CD4-positive, alpha-beta T cell (primary cell): ENCODE data around the gene RPS18. TPM values are rescaled to one million over a fixed set of nuclear protein-coding genes. Genes with fewer than 3 reads are reported as not detected.

ENCODE experiments used
- ATAC-seq: fragments of 200-7000 bp; cut with Tn5 transposase; one replicate; pipeline ENCODE4 v1.10.0; 2022; ENCODE audit warnings: mild to moderate bottlenecking; ENCODE audit not compliant: poor library complexity
- CTCF ChIA-PET: fragments of 350-600 bp; sonication (Branson Sonifier 250); formaldehyde crosslinking; loops from one replicate; lab custom pipeline; 2021; ENCODE audit warnings: antibody characterized with exemption, inconsistent platforms; lab: Charles Lee
- POLR2A ChIA-PET: fragments of 350-600 bp; sonication (Branson Sonifier 250); formaldehyde crosslinking; loops from one replicate; lab custom pipeline; 2021; ENCODE audit warnings: antibody characterized with exemption, inconsistent platforms; lab: Charles Lee
- DNase-seq, 14 experiments: peaks; one replicate each; pipeline ENCODE4 v3.0.0-alpha.2; 2013 to 2020; ENCODE audit warnings: mixed read lengths in 2 of 14
- H3K27ac ChIP-seq, 2 donors: one replicate each; pipeline versions ENCODE4 v1.5.1 to v1.7.0; 2013; ENCODE audit warnings: low read length in 2 of 2, low read depth in 1 of 2, mild to moderate bottlenecking in 1 of 2
- H3K27me3 ChIP-seq, 2 experiments: 1 replicate in 1 of 2; 2 replicates in 1 of 2; pipeline versions ENCODE4 v1.6.1 to v1.7.0; 2013; ENCODE audit warnings: low read length in 2 of 2, control low read depth in 1 of 2, mild to moderate bottlenecking in 1 of 2, moderate library complexity in 1 of 2; ENCODE audit not compliant: insufficient read depth in 2 of 2, control insufficient read depth in 1 of 2
- H3K36me3 ChIP-seq: one replicate; pipeline ENCODE4 v1.6.1; 2013; ENCODE audit warnings: low read length, control low read depth; ENCODE audit not compliant: insufficient read depth
- H3K4me1 ChIP-seq: one replicate; pipeline ENCODE4 v1.6.1; 2013; ENCODE audit warnings: low read length, control low read depth; ENCODE audit not compliant: insufficient read depth
- H3K4me3 ChIP-seq: one replicate; pipeline ENCODE4 v1.5.1; 2013; ENCODE audit warnings: mild to moderate bottlenecking, low read length, moderate library complexity
- H3K9me3 ChIP-seq, 2 experiments: 1 replicate in 1 of 2; 2 replicates in 1 of 2; pipeline versions ENCODE4 v1.6.1 to v1.7.0; 2013; ENCODE audit warnings: low read length in 2 of 2, mild to moderate bottlenecking in 2 of 2, control low read depth in 1 of 2, moderate library complexity in 1 of 2; ENCODE audit not compliant: control insufficient read depth in 1 of 2, insufficient read depth in 1 of 2
- H3K27ac Mint-ChIP-seq: one replicate; pipeline ENCODE4 v1.8.0; 2020; ENCODE audit warnings: mixed read lengths
- H3K27me3 Mint-ChIP-seq: one replicate; pipeline ENCODE4 v1.8.0; 2021; ENCODE audit warnings: mixed read lengths
- H3K36me3 Mint-ChIP-seq: one replicate; pipeline ENCODE4 v1.8.0; 2021; ENCODE audit warnings: low read depth, mixed read lengths
- H3K4me1 Mint-ChIP-seq: one replicate; pipeline ENCODE4 v1.8.0; 2021; ENCODE audit warnings: low read depth, mixed read lengths
- H3K4me3 Mint-ChIP-seq: one replicate; pipeline ENCODE4 v1.8.0; 2020; ENCODE audit warnings: mild to moderate bottlenecking, mixed read lengths
- H3K9me3 Mint-ChIP-seq: one replicate; pipeline ENCODE4 v1.8.0; 2020; ENCODE audit warnings: mixed read lengths
- intact Hi-C, 2 experiments: fragments of 100-400 bp; cut with DNase I in 1 of 2; cut with micrococcal nuclease in 1 of 2; formaldehyde crosslinking; loops; one replicate each; pipeline versions ENCODE4 v1.15.1 to v1.9.0; 2023 to 2025; cut with DNase I, micrococcal nuclease
- total RNA-seq, 174 experiments: library from RNA in 2 of 174; stranded (reverse) in 2 of 174; gene quantifications; one replicate each; pipeline ENCODE4 v1.2.3 and lab custom pipeline; 2021 to 2026
- TF ChIP-seq, protein P1 (sequence below): fragments of 200-600 bp; IDR thresholded peaks from one replicate; pipeline ENCODE4 v1.8.0; 2022; ENCODE audit warnings: antibody characterized with exemption, mild to moderate bottlenecking

RPS18 gene
- total RNA-seq, 2 experiments from 2014 or later: 5,159 to 5,309 TPM

DNA sequence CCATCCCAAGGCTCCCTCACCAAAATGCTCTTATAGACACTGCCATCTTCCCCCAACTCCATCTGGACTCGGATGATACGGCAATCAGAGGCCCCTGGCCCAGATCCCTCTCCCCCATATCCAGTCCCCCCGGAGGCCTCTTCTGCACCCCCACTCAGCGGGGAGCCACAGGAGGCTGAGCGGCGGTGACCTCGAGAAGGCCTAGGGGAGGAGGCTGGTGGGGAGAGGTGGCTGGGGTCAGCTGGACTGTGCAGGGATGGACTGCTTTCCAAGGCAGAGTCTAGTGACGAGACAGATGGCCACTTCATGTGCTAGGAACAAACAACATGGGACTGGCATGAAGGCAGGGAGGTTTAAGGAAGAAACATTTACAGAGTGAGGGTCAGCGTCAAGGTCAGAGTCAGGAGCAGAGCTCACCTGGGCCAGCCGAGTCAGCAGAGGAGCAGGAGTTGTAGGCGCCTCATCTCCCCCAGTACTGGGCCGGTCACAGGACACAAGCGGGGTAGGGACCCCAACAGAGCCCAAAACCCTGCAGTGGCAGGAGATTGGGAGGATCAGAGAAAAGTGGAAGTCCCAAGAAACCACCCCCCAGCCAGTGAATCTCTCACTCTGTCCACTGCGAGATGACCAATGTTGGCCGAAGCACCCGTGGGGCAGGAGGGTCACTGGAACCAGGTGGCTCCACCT is 21.3 kb downstream of the RPS18 start:
- peak overlapping the region; percentile 43 for H3K4me3 Mint-ChIP-seq
- peak overlapping the region; percentile 46 for H3K27ac Mint-ChIP-seq
- H3K27ac ChIP-seq: no peak overlapping the region
- no peak for ATAC-seq
- peaks cover 66% of the 10 kb centered on the region for H3K36me3 ChIP-seq
- H3K9me3 Mint-ChIP-seq: no peaks in the 10 kb centered on the region
- intact Hi-C loops: loop anchor here in 1 of 2 experiments (10.0 kb wide), 1 partner anchor 1428 kb away; the partner anchor contains the start of gene NEU1
- no peaks in the 10 kb centered on the region for H3K27me3 ChIP-seq
- H3K27me3 Mint-ChIP-seq: no peaks in the 10 kb centered on the region
- TF ChIP-seq, protein P1, sequence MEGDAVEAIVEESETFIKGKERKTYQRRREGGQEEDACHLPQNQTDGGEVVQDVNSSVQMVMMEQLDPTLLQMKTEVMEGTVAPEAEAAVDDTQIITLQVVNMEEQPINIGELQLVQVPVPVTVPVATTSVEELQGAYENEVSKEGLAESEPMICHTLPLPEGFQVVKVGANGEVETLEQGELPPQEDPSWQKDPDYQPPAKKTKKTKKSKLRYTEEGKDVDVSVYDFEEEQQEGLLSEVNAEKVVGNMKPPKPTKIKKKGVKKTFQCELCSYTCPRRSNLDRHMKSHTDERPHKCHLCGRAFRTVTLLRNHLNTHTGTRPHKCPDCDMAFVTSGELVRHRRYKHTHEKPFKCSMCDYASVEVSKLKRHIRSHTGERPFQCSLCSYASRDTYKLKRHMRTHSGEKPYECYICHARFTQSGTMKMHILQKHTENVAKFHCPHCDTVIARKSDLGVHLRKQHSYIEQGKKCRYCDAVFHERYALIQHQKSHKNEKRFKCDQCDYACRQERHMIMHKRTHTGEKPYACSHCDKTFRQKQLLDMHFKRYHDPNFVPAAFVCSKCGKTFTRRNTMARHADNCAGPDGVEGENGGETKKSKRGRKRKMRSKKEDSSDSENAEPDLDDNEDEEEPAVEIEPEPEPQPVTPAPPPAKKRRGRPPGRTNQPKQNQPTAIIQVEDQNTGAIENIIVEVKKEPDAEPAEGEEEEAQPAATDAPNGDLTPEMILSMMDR: no peak
- no peak overlapping the region for H3K4me3 ChIP-seq
- peaks cover 77% of the 10 kb centered on the region for H3K36me3 Mint-ChIP-seq
- H3K4me1 ChIP-seq: peaks cover 44% of the 10 kb centered on the region
- ChIA-PET POLR2A (interaction anchor here (1.5 kb wide), 1 partner anchor 22 kb away, joined by 5 read pairs; the partner anchor contains the start of genes RPS18 and VPS52), CTCF (no interaction called here)
- no peak for DNase-seq
- peaks cover 38% of the 10 kb centered on the region for H3K4me1 Mint-ChIP-seq
- no peaks in the 10 kb centered on the region for H3K9me3 ChIP-seq

- TF ChIP-seq, protein P1: no peak
- Histone ChIP-seq H3K36me3 (peaks cover 66% of the 10 kb centered on the region), H3K27me3 (no peaks in the 10 kb centered on the region), H3K4me1 (peaks cover 41% of the 10 kb centered on the region), H3K4me3 (no peak overlapping the region), H3K27ac (no peak overlapping the region), H3K9me3 (no peaks in the 10 kb centered on the region)
- peaks cover 75% of the 10 kb centered on the region for H3K36me3 Mint-ChIP-seq
- peak overlapping the region; percentile 44 for H3K27ac Mint-ChIP-seq
- no peak for DNase-seq
- H3K4me1 Mint-ChIP-seq: peaks cover 32% of the 10 kb centered on the region
- ChIA-PET CTCF (no interaction called here), POLR2A (no interaction called here)
- intact Hi-C loops: loop anchor here in 1 of 2 experiments (10.0 kb wide), 1 partner anchor 1429 kb away; the partner anchor contains the start of gene NEU1
- no peaks in the 10 kb centered on the region for H3K27me3 Mint-ChIP-seq
- peak overlapping the region; percentile 45 for H3K4me3 Mint-ChIP-seq
- no peak for ATAC-seq
- H3K9me3 Mint-ChIP-seq: no peaks in the 10 kb centered on the region
Measured at GRCh38 chr6:33294086-33294823, 22.4 kb downstream of the RPS18 start.

- no peak for DNase-seq
- no peak for ATAC-seq
- H3K4me1 Mint-ChIP-seq: peaks cover 27% of the 10 kb centered on the region
- no peaks in the 10 kb centered on the region for H3K9me3 Mint-ChIP-seq
- Histone ChIP-seq H3K4me1 (peaks cover 38% of the 10 kb centered on the region), H3K36me3 (peaks cover 64% of the 10 kb centered on the region), H3K4me3 (no peak overlapping the region), H3K27ac (no peak overlapping the region), H3K27me3 (no peaks in the 10 kb centered on the region), H3K9me3 (no peaks in the 10 kb centered on the region)
- intact Hi-C loops: loop anchor here in 1 of 2 experiments (10.0 kb wide), 1 partner anchor 1431 kb away; the partner anchor contains the start of gene NEU1
- peak overlapping the region; percentile 99 for H3K27ac Mint-ChIP-seq
- TF ChIP-seq, protein P1: no peak
- H3K36me3 Mint-ChIP-seq: peaks cover 77% of the 10 kb centered on the region
- ChIA-PET CTCF (no interaction called here), POLR2A (interaction anchor here (0.5 to 7.5 kb wide), 5 partner anchors 16 to 1110 kb away, joined by 3 to 88 read pairs (median 80); partner anchors contain the start of genes RPS18, TAPBP, VPS52 and ZBTB22)
- no peaks in the 10 kb centered on the region for H3K27me3 Mint-ChIP-seq
- peak overlapping the region; percentile 78 for H3K4me3 Mint-ChIP-seq
Measured at GRCh38 chr6:33295621-33296369, 23.9 kb downstream of the RPS18 start.
